Measurements from ENCODE around the gene CARS2. TPM values are rescaled to one million over a fixed set of nuclear protein-coding genes. Genes with fewer than 3 reads are reported as not detected.
"Not testable (repeated sequence)": the region's sequence is repeated elsewhere in the genome, so short reads cannot be mapped to it uniquely, and the experiment has no call there.

The CARS2 gene
- total and polyA plus RNA-seq, 4 donors, result 61.9 to 102 (median 75.0) TPM

- DNase-seq (no peak), ATAC-seq (ENCODE audit: insufficient read depth, low FRiP score) (no peak)
- no peak overlapping the region for H3K27ac ChIP-seq (ENCODE audit: low read depth in 1 of 2, low read length in 1 of 2)
- no peak overlapping the region for H3K9ac ChIP-seq (ENCODE audit: insufficient read depth in 1 of 2, low read length in 2 of 2)
- no peaks in the 10 kb centered on the region for H3K27me3 ChIP-seq (ENCODE audit: control insufficient read depth in 3 of 3, insufficient read depth in 3 of 3, low read length in 2 of 3)
- H3K36me3 ChIP-seq (ENCODE audit: control insufficient read depth in 4 of 4, insufficient read depth in 4 of 4, low read length in 4 of 4), result peaks cover 20 to 68% (median 35%) of the 10 kb centered on the region in 4 donors
- H3K4me1 ChIP-seq (ENCODE audit: control insufficient read depth in 5 of 5, insufficient read depth in 5 of 5, low read length in 5 of 5), result no peaks in the 10 kb centered on the region
- 98% methylated on average over 16 of the region's 16 CpGs for WGBS, 2 donors
- no peak overlapping the region for H3K4me3 ChIP-seq
- H3K9me3 ChIP-seq (ENCODE audit: control insufficient read depth in 4 of 4, insufficient read depth in 3 of 4, low read length in 3 of 4), result peaks cover 0 to 10% (median 6%) of the 10 kb centered on the region in 4 donors
- TF ChIP-seq CTCF (IDR thresholded peaks at IDR 0.05; ENCODE audit: control extremely low read depth, extremely low read depth), result no peak
Observed at GRCh38 chr13:110662777-110663443, 43.0 kb downstream of the CARS2 start.

- WGBS, 2 donors, result 98 to 99% methylated on average over 25 of the region's 25 CpGs
- H3K27me3 ChIP-seq (ENCODE audit: control insufficient read depth in 3 of 3, insufficient read depth in 3 of 3, low read length in 2 of 3), result no peaks in the 10 kb centered on the region
- DNase-seq (no peak), ATAC-seq (ENCODE audit: insufficient read depth, low FRiP score) (no peak)
- peaks cover 0 to 2% (median 0%) of the 10 kb centered on the region in 5 donors for H3K4me1 ChIP-seq (ENCODE audit: control insufficient read depth in 5 of 5, insufficient read depth in 5 of 5, low read length in 5 of 5)
- TF ChIP-seq CTCF (IDR thresholded peaks at IDR 0.05; ENCODE audit: control extremely low read depth, extremely low read depth), result no peak
- H3K36me3 ChIP-seq (ENCODE audit: control insufficient read depth in 4 of 4, insufficient read depth in 4 of 4, low read length in 4 of 4), result peaks cover 18 to 71% (median 36%) of the 10 kb centered on the region in 4 donors
- H3K9me3 ChIP-seq (ENCODE audit: control insufficient read depth in 4 of 4, insufficient read depth in 3 of 4, low read length in 3 of 4), result peaks cover 0 to 10% (median 7%) of the 10 kb centered on the region in 4 donors
- H3K9ac ChIP-seq (ENCODE audit: insufficient read depth in 1 of 2, low read length in 2 of 2), result no peak overlapping the region
- H3K4me3 ChIP-seq, result no peak overlapping the region
- H3K27ac ChIP-seq (ENCODE audit: low read depth in 1 of 2, low read length in 1 of 2), result no peak overlapping the region
Observed at GRCh38 chr13:110662091-110662490, 43.8 kb downstream of the CARS2 start.

- 95 to 97% methylated on average over 3 of the region's 3 CpGs for WGBS, 2 donors
- Histone ChIP-seq H3K36me3 (ENCODE audit: control insufficient read depth in 4 of 4, insufficient read depth in 4 of 4, low read length in 4 of 4) (peaks cover 15 to 63% (median 33%) of the 10 kb centered on the region in 4 donors), H3K4me1 (ENCODE audit: control insufficient read depth in 5 of 5, insufficient read depth in 5 of 5, low read length in 5 of 5) (peaks cover 0 to 2% (median 0%) of the 10 kb centered on the region in 5 donors), H3K27ac (ENCODE audit: low read depth in 1 of 2, low read length in 1 of 2) (no peak overlapping the region), H3K27me3 (ENCODE audit: control insufficient read depth in 3 of 3, insufficient read depth in 3 of 3, low read length in 2 of 3) (no peaks in the 10 kb centered on the region), H3K9ac (ENCODE audit: insufficient read depth in 1 of 2, low read length in 2 of 2) (no peak overlapping the region), H3K4me3 (no peak overlapping the region), H3K9me3 (ENCODE audit: control insufficient read depth in 4 of 4, insufficient read depth in 3 of 4, low read length in 3 of 4) (peaks cover 0 to 10% (median 7%) of the 10 kb centered on the region in 4 donors)
- DNase-seq, result no peak
- TF ChIP-seq CTCF (IDR thresholded peaks at IDR 0.05; ENCODE audit: control extremely low read depth, extremely low read depth), result no peak
- ATAC-seq (ENCODE audit: insufficient read depth, low FRiP score), result no peak
Observed at GRCh38 chr13:110661256-110661655, 44.7 kb downstream of the CARS2 start.

- not testable (repeated sequence) for H3K4me1 ChIP-seq (ENCODE audit: control insufficient read depth in 5 of 5, insufficient read depth in 5 of 5, low read length in 5 of 5); DNase-seq; ATAC-seq (ENCODE audit: insufficient read depth, low FRiP score); H3K9ac ChIP-seq (ENCODE audit: insufficient read depth in 1 of 2, low read length in 2 of 2); H3K4me3 ChIP-seq; H3K27me3 ChIP-seq (ENCODE audit: control insufficient read depth in 3 of 3, insufficient read depth in 3 of 3, low read length in 2 of 3); H3K9me3 ChIP-seq (ENCODE audit: control insufficient read depth in 4 of 4, insufficient read depth in 3 of 4, low read length in 3 of 4); H3K27ac ChIP-seq (ENCODE audit: low read depth in 1 of 2, low read length in 1 of 2)
- H3K36me3 ChIP-seq (ENCODE audit: control insufficient read depth in 4 of 4, insufficient read depth in 4 of 4, low read length in 4 of 4), result peaks cover 9 to 47% (median 25%) of the 10 kb centered on the region in 4 donors
- WGBS, 2 donors, result 67 to 74% methylated on average over 6 of the region's 6 CpGs
Observed at GRCh38 chr13:110658218-110658911, 47.6 kb downstream of the CARS2 start.

Data from lung (tissue), 12 donors.